GM12864 (cell line): Measurements from ENCODE around the gene ADPRHL1.

ENCODE experiments used
- DNase-seq: peaks from one replicate; pipeline ENCODE4 v3.0.0-alpha.2; 2011; ENCODE audit warnings: low read depth
- H3K4me3 ChIP-seq: 2 replicates; pipeline ENCODE4 v1.5.1; 2011; ENCODE audit warnings: mild to moderate bottlenecking, low read depth, low read length, control low read depth
- TF ChIP-seq, protein P1 (sequence below): IDR thresholded peaks from 2 replicates; pipeline ENCODE4 v1.5.1; 2011; ENCODE audit warnings: low read depth, mild to moderate bottlenecking, moderate library complexity, low read length, control low read depth, inconsistent platforms; ENCODE audit errors: missing control alignments

The ADPRHL1 gene

DNA sequence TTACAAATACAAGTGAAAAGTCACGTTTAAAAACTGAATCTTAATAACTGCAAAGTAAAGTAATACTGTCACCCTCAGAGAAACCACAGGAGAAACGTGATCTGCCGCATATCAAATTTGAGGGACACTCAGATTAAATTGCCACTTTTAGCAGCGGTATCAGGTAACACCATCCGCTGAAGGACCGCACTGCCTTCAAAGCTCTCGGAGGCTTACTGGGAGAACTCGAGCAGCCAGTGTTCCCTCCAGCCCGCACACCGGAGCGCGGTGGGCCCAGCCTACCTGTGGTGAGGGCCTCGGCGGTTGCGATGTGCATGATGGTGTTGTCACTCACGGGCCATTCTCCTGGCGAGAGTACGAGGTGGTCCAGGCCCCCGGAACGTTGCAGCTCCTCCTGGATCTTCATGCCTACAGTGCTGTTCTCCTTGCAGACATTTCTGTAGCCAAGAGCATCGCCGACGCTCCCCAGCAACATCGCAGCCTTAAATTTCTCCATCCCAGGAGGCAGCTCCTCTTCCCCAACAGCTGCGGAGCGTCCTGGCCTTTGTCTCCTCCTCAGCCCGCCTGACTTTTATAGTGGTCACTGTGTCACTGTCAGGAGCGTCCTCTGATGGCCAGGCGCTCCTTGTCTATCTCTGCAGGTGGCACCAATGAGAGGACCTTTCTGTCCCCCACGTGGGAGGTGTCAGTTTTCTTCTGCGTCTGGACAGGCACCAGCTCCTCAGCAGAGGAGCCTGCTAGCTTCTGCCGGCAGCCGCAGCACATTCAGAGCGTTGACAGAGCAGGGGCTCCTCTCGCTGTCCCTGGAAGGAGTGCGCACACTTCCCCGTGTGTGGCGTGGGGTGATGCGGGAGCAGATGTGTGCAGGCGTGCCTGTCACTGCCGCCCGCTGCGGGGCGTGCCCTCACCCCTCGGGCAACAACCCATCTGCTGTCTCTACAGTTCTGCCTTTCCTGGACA, at the start of gene ADPRHL1:
Gene ADPRHL1 (minus strand): TSS at position 547 of the 960 bp plus-strand sequence. CDS start 51 bp downstream, at position 496.
- H3K4me3 ChIP-seq = no peak within 1 kb of the TSS
- TF ChIP-seq, protein P1, sequence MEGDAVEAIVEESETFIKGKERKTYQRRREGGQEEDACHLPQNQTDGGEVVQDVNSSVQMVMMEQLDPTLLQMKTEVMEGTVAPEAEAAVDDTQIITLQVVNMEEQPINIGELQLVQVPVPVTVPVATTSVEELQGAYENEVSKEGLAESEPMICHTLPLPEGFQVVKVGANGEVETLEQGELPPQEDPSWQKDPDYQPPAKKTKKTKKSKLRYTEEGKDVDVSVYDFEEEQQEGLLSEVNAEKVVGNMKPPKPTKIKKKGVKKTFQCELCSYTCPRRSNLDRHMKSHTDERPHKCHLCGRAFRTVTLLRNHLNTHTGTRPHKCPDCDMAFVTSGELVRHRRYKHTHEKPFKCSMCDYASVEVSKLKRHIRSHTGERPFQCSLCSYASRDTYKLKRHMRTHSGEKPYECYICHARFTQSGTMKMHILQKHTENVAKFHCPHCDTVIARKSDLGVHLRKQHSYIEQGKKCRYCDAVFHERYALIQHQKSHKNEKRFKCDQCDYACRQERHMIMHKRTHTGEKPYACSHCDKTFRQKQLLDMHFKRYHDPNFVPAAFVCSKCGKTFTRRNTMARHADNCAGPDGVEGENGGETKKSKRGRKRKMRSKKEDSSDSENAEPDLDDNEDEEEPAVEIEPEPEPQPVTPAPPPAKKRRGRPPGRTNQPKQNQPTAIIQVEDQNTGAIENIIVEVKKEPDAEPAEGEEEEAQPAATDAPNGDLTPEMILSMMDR = no peak
- no peak for DNase-seq

DNA sequence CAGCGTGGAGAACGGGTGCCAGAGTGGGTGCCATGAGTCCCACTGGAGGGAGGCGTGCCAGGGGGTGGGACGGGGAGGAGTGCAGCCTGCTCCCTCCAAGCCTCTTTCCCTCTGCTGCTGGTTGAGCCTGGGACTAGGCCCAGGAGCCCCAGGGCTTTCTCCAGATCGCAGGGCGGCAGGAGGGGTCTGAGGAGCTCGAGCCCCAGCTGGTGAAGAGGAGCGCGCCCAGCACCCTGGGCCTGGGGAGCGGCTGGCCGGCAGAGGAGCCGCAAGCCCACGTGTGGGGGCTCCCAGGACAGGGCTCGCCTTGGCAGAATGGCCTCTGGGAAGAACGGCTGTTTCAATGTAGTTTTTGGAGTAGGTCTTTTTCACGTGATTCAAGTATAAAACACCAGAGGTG, 49.4 kb upstream of the ADPRHL1 start:
- no peak for DNase-seq
- H3K4me3 ChIP-seq = no peak overlapping the region
- TF ChIP-seq, protein P1 = no peak

DNA sequence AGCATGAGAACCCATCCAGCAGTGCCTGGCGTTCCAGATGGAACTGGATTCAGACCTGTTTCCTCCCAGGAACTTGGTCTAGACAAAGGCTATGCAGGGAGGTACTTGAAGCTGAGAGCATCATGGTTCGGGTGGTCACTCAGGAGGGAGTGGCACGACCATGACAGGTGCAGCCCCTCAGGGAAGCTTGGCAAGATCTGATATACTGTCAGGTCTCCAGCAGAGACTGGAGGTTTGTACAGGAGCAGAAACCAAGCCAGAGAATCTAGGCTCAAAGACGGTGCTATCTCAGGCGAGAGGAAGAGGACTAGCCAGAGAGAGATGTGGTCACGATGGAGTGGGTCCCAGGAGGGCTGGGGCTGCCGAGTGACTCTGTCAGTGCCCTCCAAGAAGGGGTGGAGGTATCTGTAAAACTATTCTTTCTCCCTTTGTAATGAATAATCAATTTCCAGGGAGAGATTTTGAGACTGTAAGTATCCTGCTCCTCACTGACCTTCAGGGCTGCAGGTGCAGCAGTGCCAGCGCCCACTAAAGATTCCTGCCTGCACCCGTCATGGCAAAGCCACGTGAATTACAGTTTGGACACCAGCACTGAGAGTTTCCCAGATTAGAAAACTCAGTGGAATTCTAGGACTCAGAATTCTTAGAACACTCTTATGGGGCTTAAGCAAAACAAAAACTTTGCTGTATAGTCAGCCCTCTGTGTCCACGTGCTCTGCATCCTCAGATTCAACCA, 47.4 kb upstream of the ADPRHL1 start:
- TF ChIP-seq, protein P1 = no peak
- DNase-seq = no peak
- no peak overlapping the region for H3K4me3 ChIP-seq

DNA sequence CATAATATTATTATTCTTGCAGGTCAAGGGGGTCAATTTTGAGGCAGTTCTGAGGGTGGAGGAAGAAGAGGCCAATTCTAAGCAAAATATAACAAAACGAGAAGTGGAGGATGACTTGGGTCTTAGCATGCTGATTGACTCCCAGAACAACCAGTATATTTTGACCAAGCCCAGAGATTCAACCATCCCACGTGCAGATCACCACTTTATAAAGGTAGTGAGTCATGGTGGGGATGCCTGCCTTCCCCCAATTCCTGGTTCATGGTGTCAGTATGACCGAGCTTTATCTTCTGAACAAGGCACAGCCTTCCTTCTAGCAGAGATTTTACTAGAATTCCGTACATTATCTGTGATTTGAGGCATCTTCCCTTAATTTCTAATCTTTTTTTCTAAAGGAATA, 46.6 kb upstream of the ADPRHL1 start:
- TF ChIP-seq, protein P1 = no peak
- no peak overlapping the region for H3K4me3 ChIP-seq
- DNase-seq = no peak

DNA sequence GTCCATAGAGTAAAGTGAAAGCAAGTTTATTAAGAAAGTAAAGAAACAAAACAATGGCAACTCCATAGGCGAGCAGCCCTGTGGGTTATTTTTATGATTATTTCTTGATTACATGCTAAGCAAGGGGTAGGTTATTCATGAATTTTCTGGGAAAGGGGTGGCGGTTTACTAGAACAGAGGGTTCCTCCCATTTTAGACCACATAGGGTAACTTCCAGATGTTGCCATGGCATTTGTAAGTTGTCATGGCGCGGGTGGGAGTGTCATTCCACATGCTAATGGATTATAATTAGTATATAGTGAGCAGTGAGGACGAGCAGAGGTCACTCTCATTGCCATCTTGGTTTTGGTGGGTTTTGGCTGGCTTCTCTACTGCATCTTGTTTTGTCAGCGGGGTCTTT, 45.6 kb upstream of the ADPRHL1 start:
- TF ChIP-seq, protein P1 = no peak
- no peak overlapping the region for H3K4me3 ChIP-seq
- no peak for DNase-seq

DNA sequence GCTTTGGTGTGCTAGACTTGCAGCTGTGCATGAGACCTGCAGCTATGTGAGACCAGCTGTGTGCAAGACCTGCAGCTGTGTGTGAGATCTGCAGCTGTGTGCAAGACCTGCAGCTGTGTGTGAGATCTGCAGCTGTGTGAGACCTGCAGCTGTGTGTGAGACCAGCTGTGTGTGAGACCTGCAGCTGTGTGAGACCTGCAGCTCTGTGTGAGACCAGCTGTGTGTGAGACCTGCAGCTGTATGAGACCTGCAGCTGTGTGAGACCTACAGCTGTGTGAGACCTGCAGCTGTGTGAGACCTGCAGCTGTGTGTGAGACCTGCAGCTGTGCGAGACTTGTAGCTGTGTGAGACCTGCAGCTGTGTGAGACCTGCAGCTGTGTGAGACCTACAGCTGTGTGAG, 43.9 kb upstream of the ADPRHL1 start:
- TF ChIP-seq, protein P1 = no peak
- DNase-seq = no peak
- H3K4me3 ChIP-seq = no peak overlapping the region
